Left lung (tissue), 10 donors: ENCODE measurements around the gene SYS1. TPM values are rescaled to one million over a fixed set of nuclear protein-coding genes. Genes with fewer than 3 reads are reported as not detected.

Experiments
- ATAC-seq: fragments of 200-7000 bp; cut with Tn5 transposase; one replicate; pipeline ENCODE4 v1.9.1; 2020; ENCODE audit warnings: moderate library complexity
- DNase-seq, 4 donors: peaks; one replicate each; pipeline ENCODE4 v3.0.0-alpha.2; 2013 to 2020
- H3K27ac ChIP-seq, 2 donors: fragments of 200-600 bp; sonication (generic) in 1 of 2; one replicate each; pipeline versions ENCODE4 v1.5.0 to v1.8.0; 2020 to 2021
- H3K27me3 ChIP-seq, 2 donors: fragments of 200-600 bp; sonication (generic) in 1 of 2; one replicate each; pipeline versions ENCODE4 v1.5.0 to v1.8.0; 2020 to 2021
- H3K36me3 ChIP-seq, 2 donors: fragments of 200-600 bp; sonication (generic) in 1 of 2; one replicate each; pipeline versions ENCODE4 v1.5.0 to v1.8.0; 2020 to 2021
- H3K4me1 ChIP-seq, 2 donors: fragments of 200-600 bp; one replicate each; pipeline ENCODE4 v1.8.0; 2021
- H3K4me3 ChIP-seq, 2 donors: fragments of 200-600 bp; sonication (generic) in 1 of 2; one replicate each; pipeline versions ENCODE4 v1.5.0 to v1.8.0; 2020 to 2021; ENCODE audit warnings: mild to moderate bottlenecking in 1 of 2
- H3K9me3 ChIP-seq, 2 donors: fragments of 200-600 bp; sonication (generic) in 1 of 2; one replicate each; pipeline versions ENCODE4 v1.5.0 to v1.8.0; 2020 to 2021
- CTCF ChIP-seq, 2 donors: fragments of 200-600 bp; sonication (generic) in 1 of 2; IDR thresholded peaks; one replicate each; pipeline versions ENCODE4 v1.5.0 to v1.8.0; 2021; ENCODE audit warnings: antibody characterized with exemption in 2 of 2
- intact Hi-C, 2 donors: fragments of 100-400 bp; cut with DNase I; formaldehyde crosslinking; loops; one replicate each; pipeline versions ENCODE4 v1.11.2 to v1.14.2; 2022
- polyA plus RNA-seq, 6 donors: library from polyadenylated mRNA; unstranded; fragments of 120-200 nt; gene quantifications; one replicate each; pipeline ENCODE4 v1.2.1, GENCODE V29; 2013; ENCODE audit not compliant: insufficient read length in 6 of 6
- total RNA-seq, 2 donors: library from RNA; stranded (reverse); fragmentation: NEBNext Ultra II Directional; extraction: Animal tissue kit (Norgen Biotek cat#: 25700); gene quantifications; one replicate each; pipeline ENCODE4 v1.2.1, GENCODE V29; 2021
- donor health status: DM: no; HTN: yes; CAD: no.
- donor health status: DM: no; HTN: no; CAD: no.

SYS1 gene
- total and polyA plus RNA-seq, 8 donors, result 20.8 to 48.8 (median 24.1) TPM

GRCh38 chr20:45316150-45317080 lies 46.5 kb upstream of the SYS1 start:
- no peak for ATAC-seq
- intact Hi-C loops, result no loop called here

GRCh38 chr20:45317826-45318225 lies 45.1 kb upstream of the SYS1 start:
- ATAC-seq (no peak), DNase-seq (no peak)
- Histone ChIP-seq H3K4me1 (peaks cover 0 to 14% of the 10 kb centered on the region in 2 donors), H3K9me3 (no peaks in the 10 kb centered on the region), H3K27ac (no peak overlapping the region), H3K4me3 (no peak overlapping the region), H3K27me3 (peaks cover 19 to 52% of the 10 kb centered on the region in 2 donors), H3K36me3 (no peaks in the 10 kb centered on the region)
- intact Hi-C loops, result no loop called here
- no peak for TF ChIP-seq CTCF (IDR thresholded peaks at IDR 0.05)

More at GRCh38 chr20:45316150-45317080, 46.5 kb upstream of the SYS1 start:
- no peaks in the 10 kb centered on the region for H3K9me3 ChIP-seq
- DNase-seq, result no peak
- no peak for TF ChIP-seq CTCF (IDR thresholded peaks at IDR 0.05)
- H3K4me1 ChIP-seq, result peaks cover 0 to 19% of the 10 kb centered on the region in 2 donors
- peaks cover 29 to 66% of the 10 kb centered on the region in 2 donors for H3K27me3 ChIP-seq
- no peaks in the 10 kb centered on the region for H3K36me3 ChIP-seq
- no peak overlapping the region for H3K4me3 ChIP-seq
- no peak overlapping the region for H3K27ac ChIP-seq

- no peaks in the 10 kb centered on the region for H3K36me3 ChIP-seq
- TF ChIP-seq CTCF (IDR thresholded peaks at IDR 0.05), result no peak
- no peak overlapping the region for H3K27ac ChIP-seq
- no peak overlapping the region for H3K4me3 ChIP-seq
- peaks cover 19 to 45% of the 10 kb centered on the region in 2 donors for H3K27me3 ChIP-seq
- ATAC-seq (no peak), DNase-seq (no peak)
- no peaks in the 10 kb centered on the region for H3K9me3 ChIP-seq
- intact Hi-C loops, result no loop called here
- H3K4me1 ChIP-seq, result peaks cover 0 to 19% of the 10 kb centered on the region in 2 donors
These were observed 44.5 kb upstream of the SYS1 start for GRCh38 chr20:45318386-45318939.

GRCh38 chr20:45318948-45319347 lies 44.0 kb upstream of the SYS1 start:
- Histone ChIP-seq H3K9me3 (no peaks in the 10 kb centered on the region), H3K27ac (no peak overlapping the region), H3K4me1 (peaks cover 0 to 21% of the 10 kb centered on the region in 2 donors), H3K4me3 (no peak overlapping the region), H3K27me3 (peaks cover 19 to 41% of the 10 kb centered on the region in 2 donors), H3K36me3 (no peaks in the 10 kb centered on the region)
- ATAC-seq (no peak), DNase-seq (no peak)
- TF ChIP-seq CTCF (IDR thresholded peaks at IDR 0.05), result no peak
- intact Hi-C loops, result no loop called here
